Measurements from ENCODE around the gene CEBPB.
"Not testable (repeated sequence)": the region's sequence is repeated elsewhere in the genome, so short reads cannot be mapped to it uniquely, and the experiment has no call there.

The CEBPB gene

GRCh38 chr20:50190251-50191064 is at the start of gene CEBPB:
TSS of gene CEBPB (plus strand) at chr20:50190830. CDS start at chr20:50191034, 204 bp downstream.
- peak; percentile 93 for DNase-seq (ENCODE audit: low read depth)

DNA sequence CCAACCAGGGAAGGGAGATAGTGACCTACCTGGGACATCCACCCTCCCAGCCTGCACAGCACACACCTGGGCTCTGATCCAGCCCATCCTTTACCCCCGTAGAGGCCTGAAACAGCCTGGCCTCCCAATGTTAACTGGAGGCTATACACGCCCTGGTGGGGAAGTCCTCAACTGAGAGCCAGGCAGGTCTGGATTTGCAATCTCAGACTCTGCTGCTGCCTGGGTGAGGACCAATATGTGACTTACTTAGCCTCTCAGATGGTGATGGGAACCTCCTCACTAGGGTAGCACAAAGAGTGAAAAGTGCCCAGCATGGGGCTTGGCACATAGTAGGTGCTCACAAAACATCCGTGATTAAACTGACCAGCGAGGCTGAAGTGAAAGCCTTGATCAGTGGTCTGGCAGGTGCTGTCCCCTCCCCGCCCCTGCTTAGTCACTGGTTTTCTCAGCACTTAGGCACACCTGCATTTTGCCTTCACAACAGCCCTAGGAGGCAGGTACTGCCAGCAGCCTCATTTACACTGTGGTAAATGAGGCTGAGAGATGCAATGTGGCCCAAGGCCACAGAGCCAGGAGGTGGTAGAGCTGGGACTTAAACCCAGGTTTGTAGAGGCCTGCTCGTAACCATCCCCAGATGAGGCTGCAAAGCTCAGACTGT is 49.5 kb upstream of the CEBPB start:
- no peak for DNase-seq (ENCODE audit: low read depth)

- no peak for DNase-seq (ENCODE audit: low read depth)
These were observed 48.6 kb upstream of the CEBPB start for GRCh38 chr20:50141811-50142561.

DNA sequence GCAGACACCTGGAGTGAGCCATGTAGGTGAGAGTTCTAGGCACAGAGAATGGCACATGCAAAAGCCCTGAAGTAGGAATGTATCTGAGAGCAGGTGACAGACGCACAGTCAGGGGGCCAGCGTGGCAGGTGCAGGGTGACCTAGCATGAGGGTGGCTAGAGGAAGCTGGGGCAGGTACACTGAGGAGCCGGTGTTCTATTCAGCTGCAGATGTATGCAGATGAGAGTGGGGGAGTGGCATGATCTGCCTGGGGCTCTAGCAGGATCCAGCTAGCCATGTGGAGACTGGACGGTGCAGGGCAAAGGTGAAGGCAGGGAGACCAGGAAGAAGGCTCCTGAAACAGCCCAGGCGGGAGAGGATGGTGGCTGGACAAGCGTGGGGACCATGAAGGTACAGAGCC is 47.8 kb upstream of the CEBPB start:
- DNase-seq (ENCODE audit: low read depth) = no peak

GRCh38 chr20:50144362-50144761 is 46.3 kb upstream of the CEBPB start:
- DNase-seq (ENCODE audit: low read depth) = peak; percentile 95

GRCh38 chr20:50145566-50145965 is 45.1 kb upstream of the CEBPB start:
- no peak for DNase-seq (ENCODE audit: low read depth)

DNA sequence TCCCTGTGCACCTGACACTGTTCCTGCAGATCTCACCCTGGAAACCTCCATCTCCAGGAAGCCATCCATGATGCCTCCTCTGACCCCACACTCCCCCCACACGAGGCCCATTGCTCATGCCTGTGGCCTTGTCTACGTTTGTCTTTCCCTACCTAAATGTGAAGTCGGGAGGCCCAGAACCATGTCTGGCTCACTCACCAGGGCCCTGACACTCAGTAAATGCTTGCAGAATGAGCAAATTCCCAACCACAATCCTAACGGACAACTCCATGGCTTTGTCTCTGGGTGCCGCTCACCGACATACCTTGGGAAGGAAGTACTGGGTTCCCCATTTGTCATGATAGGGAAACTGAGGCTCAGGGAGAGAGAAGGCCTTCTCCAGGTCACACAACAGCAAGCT is 44.4 kb upstream of the CEBPB start:
- peak; percentile 57 for DNase-seq (ENCODE audit: low read depth)

GRCh38 chr20:50146732-50147662 is 43.6 kb upstream of the CEBPB start:
- peak; percentile 63 for DNase-seq (ENCODE audit: low read depth)

- DNase-seq (ENCODE audit: low read depth) = no peak
These were observed 41.0 kb upstream of the CEBPB start for GRCh38 chr20:50149481-50150254.

- DNase-seq (ENCODE audit: low read depth) = no peak
These were observed 39.4 kb upstream of the CEBPB start for GRCh38 chr20:50151034-50151743.

- peak; percentile 58 for DNase-seq (ENCODE audit: low read depth)
These were observed 38.1 kb upstream of the CEBPB start for GRCh38 chr20:50152394-50153152.

DNA sequence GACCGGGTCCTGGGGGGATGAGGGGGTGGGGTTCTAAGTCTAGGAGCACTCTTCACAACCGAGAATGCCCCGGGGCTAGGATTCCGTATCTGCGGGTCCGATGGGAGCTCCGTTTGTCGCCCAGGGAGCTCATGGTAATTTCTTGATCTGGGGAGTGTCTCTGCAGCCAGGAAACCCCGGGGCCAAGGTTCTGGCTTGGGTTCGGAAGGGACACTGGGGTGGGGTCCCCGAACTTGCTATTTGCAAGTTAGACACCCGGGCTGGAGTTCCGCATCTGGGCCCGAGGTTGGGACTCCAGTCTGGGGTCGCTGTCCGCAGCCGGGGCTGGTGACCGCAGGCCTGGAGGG is 37.5 kb upstream of the CEBPB start:
- peak; percentile 51 for DNase-seq (ENCODE audit: low read depth)

- DNase-seq (ENCODE audit: low read depth) = peak; percentile 95
These were observed 36.9 kb upstream of the CEBPB start, which contains the start of gene PEDS1 for GRCh38 chr20:50153500-50154377. TSS of gene PEDS1 (minus strand) at chr20:50153723. CDS start at chr20:50153637, 86 bp downstream.

DNA sequence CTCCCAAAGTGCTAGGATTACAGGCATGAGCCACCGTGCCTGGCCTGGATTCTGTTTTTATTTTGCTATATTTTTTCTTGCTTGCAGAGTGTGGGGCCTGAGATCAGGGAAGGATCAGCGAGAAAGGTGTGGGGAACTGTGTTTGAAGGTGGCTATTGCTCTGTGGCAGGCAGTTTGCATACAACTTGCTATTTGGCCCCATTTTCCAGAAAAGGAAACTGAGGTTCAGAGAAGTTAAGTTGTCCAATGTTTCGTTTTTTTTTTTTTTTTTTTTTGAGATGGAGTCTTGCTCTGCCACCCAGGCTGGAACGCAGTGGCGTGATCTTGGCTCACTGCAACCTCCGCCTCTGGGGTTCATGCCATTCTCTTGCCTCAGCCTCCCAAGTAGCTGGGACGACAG is 29.1 kb upstream of the CEBPB start:
- not testable (repeated sequence) for DNase-seq (ENCODE audit: low read depth)

- DNase-seq (ENCODE audit: low read depth) = peak; percentile 61
These were observed 26.9 kb upstream of the CEBPB start for GRCh38 chr20:50163570-50164317.

DNA sequence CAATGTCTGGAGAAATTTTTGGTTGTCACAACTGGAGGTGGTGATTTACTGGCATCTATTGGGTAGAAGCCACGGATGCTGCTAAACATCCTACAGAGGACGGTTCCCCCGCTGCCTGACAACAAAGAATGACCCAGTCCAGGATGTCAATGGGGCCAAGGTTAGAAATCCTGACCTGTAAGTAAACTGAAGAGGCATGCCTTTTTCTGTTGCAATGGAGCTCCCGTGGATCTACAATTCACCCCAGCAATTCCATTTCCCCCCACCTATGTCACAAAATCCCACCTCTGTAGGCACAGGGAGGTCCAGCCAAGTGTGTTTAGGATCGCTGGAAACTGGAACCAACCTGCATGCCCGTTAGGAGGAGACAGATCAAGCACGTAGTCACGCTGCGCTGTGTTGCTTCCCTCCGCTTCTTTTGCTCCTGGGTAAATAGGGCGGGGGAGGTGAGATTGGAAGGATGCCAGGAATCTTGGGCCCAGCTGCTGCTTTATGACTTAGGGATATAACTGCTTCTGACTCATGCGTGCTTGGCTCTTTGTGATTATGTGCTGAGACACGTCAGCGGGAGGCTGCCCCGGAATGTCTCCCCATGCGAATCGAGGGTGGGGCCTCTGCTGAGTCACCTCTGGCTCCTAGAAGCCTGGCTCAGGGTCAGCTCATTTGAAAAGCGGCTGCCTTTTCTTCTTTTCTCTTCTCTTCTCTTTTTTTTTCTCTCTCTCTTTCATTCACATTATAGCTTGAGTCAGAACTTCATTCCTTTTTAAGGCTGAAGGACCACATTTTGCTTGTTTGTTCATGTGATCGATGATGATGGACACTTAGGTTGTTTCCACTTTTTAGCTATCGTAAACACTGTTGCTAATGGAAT is 24.7 kb upstream of the CEBPB start:
- DNase-seq (ENCODE audit: low read depth) = peak; percentile 100

Data from ELR (cell line).